Activated T-cell treated with anti-CD3 and anti-CD28 coated beads, Interleukin-2, amount 50 U/mL, for 4 hours (primary cell): ENCODE results near the gene ANKRD55. TPM values are rescaled to one million over a fixed set of nuclear protein-coding genes. Genes with fewer than 3 reads are reported as not detected.
"Not testable (repeated sequence)": the region's sequence is repeated elsewhere in the genome, so short reads cannot be mapped to it uniquely, and the experiment has no call there.

Experiments used
- ATAC-seq, 2 donors: fragments of 200-7000 bp; cut with Tn5 transposase; one replicate each; pipeline ENCODE4 v1.10.0; 2021
- DNase-seq: peaks from one replicate; pipeline ENCODE4 v3.0.0-alpha.2; 2020
- H3K27me3 Mint-ChIP-seq: one replicate; pipeline ENCODE4 v1.8.0; 2021; ENCODE audit warnings: low read depth, mixed read lengths
- H3K36me3 Mint-ChIP-seq: one replicate; pipeline ENCODE4 v1.8.0; 2022; ENCODE audit warnings: mixed read lengths; ENCODE audit not compliant: insufficient read depth
- H3K4me1 Mint-ChIP-seq: one replicate; pipeline ENCODE4 v1.8.0; 2021; ENCODE audit warnings: low read depth, mixed read lengths
- H3K4me3 Mint-ChIP-seq: one replicate; pipeline ENCODE4 v1.8.0; 2021; ENCODE audit warnings: mild to moderate bottlenecking, moderate library complexity, mixed read lengths
- H3K9me3 Mint-ChIP-seq: one replicate; pipeline ENCODE4 v1.8.0; 2021; ENCODE audit warnings: mixed read lengths
- total RNA-seq, 3 donors: library from RNA; stranded (reverse); gene quantifications; one replicate each; pipeline ENCODE4 v1.2.1, GENCODE V29; 2021

The ANKRD55 gene
- under 1 TPM in 2 of 3 donors, not detected in 1; 0.21 to 0.22 TPM for total RNA-seq

DNA sequence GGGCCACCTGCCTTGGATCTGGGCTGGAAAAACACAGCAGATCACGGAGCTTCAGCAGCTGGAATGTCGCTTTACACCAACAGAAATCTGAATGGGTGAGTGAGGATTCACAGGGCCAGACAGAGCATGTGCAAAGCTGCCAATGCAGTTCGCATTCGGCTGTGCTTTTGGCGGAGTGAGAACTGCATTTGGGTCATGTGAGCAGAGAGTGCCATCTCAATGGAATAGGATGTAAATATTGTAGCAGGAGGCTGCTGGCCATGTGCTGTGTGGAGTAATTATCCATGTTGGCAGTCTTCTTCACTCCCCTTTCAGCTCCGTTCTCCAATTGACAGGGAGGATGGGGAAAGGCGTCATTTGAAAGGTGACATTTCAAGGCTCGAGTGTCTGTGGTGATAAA lies at the start of gene ANKRD55:
Gene ANKRD55 (minus strand): TSS at position 101 of the 400 bp plus-strand sequence. CDS start 417 bp downstream, outside the sequence.
- Mint-ChIP-seq H3K9me3 (no peaks in the 10 kb centered on the region), H3K36me3 (no peaks in the 10 kb centered on the region), H3K27me3 (peaks cover 4% of the 10 kb centered on the region), H3K4me1 (peaks cover 4% of the 10 kb centered on the region), H3K4me3 (no peak within 1 kb of the TSS)
- DNase-seq (no peak), ATAC-seq (no peak)

DNA sequence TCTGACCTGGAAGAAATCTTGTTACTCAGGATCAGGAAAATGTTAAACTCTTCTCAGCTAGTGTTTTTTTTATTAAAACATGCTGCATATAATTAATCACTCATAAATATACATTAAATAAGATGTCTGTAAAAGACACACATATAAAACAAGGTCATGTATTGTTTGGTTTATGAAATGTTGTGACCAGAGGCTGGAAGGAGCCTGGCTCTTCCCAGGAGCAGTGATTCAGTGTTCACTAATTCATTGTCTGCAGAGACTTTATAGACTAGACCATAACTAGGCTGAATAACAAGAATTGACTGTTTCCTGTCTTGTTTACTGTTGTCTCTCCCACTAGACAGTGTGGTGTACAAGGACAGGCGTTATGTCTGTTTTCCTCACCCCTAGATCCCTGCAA lies 49.1 kb upstream of the ANKRD55 start:
- Mint-ChIP-seq H3K27me3 (no peaks in the 10 kb centered on the region), H3K4me1 (no peaks in the 10 kb centered on the region), H3K4me3 (no peak overlapping the region), H3K36me3 (no peaks in the 10 kb centered on the region), H3K9me3 (no peaks in the 10 kb centered on the region)
- no peak for DNase-seq
- no peak for ATAC-seq

GRCh38 chr5:56281489-56282165 lies 48.5 kb upstream of the ANKRD55 start:
- H3K27me3 Mint-ChIP-seq: no peaks in the 10 kb centered on the region
- H3K9me3 Mint-ChIP-seq: no peaks in the 10 kb centered on the region
- H3K4me1 Mint-ChIP-seq: no peaks in the 10 kb centered on the region
- DNase-seq: no peak
- no peaks in the 10 kb centered on the region for H3K36me3 Mint-ChIP-seq
- no peak for ATAC-seq
- H3K4me3 Mint-ChIP-seq: no peak overlapping the region

GRCh38 chr5:56279979-56280378 lies 46.8 kb upstream of the ANKRD55 start:
- no peaks in the 10 kb centered on the region for H3K36me3 Mint-ChIP-seq
- no peak overlapping the region for H3K4me3 Mint-ChIP-seq
- H3K4me1 Mint-ChIP-seq: no peaks in the 10 kb centered on the region
- no peaks in the 10 kb centered on the region for H3K9me3 Mint-ChIP-seq
- no peaks in the 10 kb centered on the region for H3K27me3 Mint-ChIP-seq
- DNase-seq: no peak
- ATAC-seq: no peak

DNA sequence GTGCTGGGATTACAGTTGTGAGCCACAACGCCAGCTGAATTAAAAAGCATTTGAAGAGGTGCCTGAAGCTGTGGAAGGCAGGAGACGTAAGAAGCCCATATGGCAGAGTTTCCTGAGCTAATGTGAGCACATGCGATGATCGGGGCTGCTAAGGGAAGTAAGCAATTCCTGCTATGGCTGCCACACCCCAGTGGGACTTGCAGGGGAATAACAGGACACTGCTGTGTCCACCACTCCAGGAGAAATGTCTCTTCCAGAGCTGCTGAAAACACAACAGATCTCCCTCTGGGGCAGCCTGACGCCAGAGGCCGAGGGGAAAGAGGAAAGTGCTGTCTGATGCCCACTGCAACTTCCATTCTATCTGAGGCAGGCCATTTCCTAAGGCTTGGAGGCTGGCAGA lies 46.2 kb upstream of the ANKRD55 start:
- Mint-ChIP-seq H3K27me3 (no peaks in the 10 kb centered on the region), H3K4me1 (no peaks in the 10 kb centered on the region), H3K4me3 (no peak overlapping the region), H3K9me3 (no peaks in the 10 kb centered on the region), H3K36me3 (no peaks in the 10 kb centered on the region)
- DNase-seq (no peak), ATAC-seq (no peak)

DNA sequence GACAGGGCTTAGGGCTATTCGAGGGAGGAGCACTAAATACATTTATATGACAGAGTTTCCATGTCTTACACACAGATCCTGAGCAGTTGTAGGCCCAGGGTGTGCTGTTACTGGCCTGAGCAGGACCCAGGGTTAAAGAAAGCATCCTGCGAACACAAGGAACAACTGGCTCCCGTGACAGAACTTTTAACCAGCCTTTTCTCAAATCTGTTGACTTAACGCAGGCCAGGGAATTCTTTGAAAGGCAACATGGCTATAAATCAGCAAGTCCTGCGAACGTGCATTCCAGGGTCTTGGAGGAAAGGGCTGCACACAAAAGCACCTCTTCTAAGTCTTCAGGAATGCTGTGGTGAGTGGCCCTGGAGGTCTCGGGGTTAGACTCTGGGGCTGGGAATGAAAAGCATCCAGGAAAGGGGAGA lies 45.2 kb upstream of the ANKRD55 start:
- no peak for ATAC-seq
- H3K9me3 Mint-ChIP-seq: no peaks in the 10 kb centered on the region
- H3K4me1 Mint-ChIP-seq: no peaks in the 10 kb centered on the region
- H3K27me3 Mint-ChIP-seq: no peaks in the 10 kb centered on the region
- no peak overlapping the region for H3K4me3 Mint-ChIP-seq
- no peak for DNase-seq
- H3K36me3 Mint-ChIP-seq: no peaks in the 10 kb centered on the region

DNA sequence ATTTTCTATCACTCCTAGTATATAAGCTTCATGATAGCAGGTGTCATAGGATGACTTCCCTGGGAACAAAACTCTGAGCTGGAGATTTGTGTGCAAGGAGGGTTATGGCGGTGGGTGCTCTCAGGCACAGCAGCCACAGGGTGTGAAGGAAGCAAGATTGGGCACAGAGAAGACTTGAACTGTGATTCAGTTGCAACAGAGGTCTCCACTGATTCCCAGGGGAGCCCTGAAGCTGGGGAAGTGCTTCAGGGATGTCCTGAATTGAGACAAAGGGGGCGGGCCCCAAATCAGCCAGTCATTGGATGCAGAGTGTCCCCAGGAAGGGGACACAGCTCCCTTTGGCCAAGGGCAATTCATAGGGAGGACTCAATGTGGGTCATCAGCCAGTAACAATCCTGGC lies 44.4 kb upstream of the ANKRD55 start:
- DNase-seq (no peak), ATAC-seq (no peak)
- Mint-ChIP-seq H3K9me3 (no peaks in the 10 kb centered on the region), H3K4me1 (no peaks in the 10 kb centered on the region), H3K27me3 (no peaks in the 10 kb centered on the region), H3K36me3 (no peaks in the 10 kb centered on the region), H3K4me3 (no peak overlapping the region)

- no peak overlapping the region for H3K4me3 Mint-ChIP-seq
- no peaks in the 10 kb centered on the region for H3K36me3 Mint-ChIP-seq
- H3K9me3 Mint-ChIP-seq: no peaks in the 10 kb centered on the region
- no peaks in the 10 kb centered on the region for H3K27me3 Mint-ChIP-seq
- no peak for ATAC-seq
- no peak for DNase-seq
- H3K4me1 Mint-ChIP-seq: peaks cover 18% of the 10 kb centered on the region
Measured at GRCh38 chr5:56273376-56273955, 40.3 kb upstream of the ANKRD55 start.

DNA sequence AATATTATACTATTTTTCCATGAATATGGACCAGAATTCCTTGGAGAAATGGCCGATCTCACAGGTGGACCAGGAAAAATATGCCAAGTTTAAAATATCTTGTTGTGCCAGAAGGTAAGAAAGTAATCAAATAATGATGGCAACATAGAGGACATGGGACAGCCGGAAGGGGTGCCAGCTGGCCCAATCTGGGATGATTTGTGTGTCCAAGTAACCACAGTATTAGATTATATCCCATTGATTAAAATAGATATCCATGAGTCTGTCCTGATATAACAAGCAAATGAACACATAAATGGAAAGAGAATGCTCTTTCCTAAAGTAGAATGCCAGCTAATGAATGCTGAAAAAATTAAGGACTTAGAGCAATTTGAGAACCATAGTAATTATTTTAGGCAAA lies 39.6 kb upstream of the ANKRD55 start:
- H3K4me1 Mint-ChIP-seq: peaks cover 18% of the 10 kb centered on the region
- ATAC-seq: no peak
- H3K36me3 Mint-ChIP-seq: no peaks in the 10 kb centered on the region
- H3K4me3 Mint-ChIP-seq: no peak overlapping the region
- H3K27me3 Mint-ChIP-seq: no peaks in the 10 kb centered on the region
- H3K9me3 Mint-ChIP-seq: no peaks in the 10 kb centered on the region
- DNase-seq: no peak

GRCh38 chr5:56270568-56271392 lies 37.6 kb upstream of the ANKRD55 start:
- Mint-ChIP-seq H3K9me3 (no peaks in the 10 kb centered on the region), H3K4me3 (peak overlapping the region; percentile 31), H3K4me1 (peaks cover 18% of the 10 kb centered on the region), H3K36me3 (no peaks in the 10 kb centered on the region), H3K27me3 (no peaks in the 10 kb centered on the region)
- DNase-seq: peak; percentile 73
- ATAC-seq: peak; percentile 95 to 96

DNA sequence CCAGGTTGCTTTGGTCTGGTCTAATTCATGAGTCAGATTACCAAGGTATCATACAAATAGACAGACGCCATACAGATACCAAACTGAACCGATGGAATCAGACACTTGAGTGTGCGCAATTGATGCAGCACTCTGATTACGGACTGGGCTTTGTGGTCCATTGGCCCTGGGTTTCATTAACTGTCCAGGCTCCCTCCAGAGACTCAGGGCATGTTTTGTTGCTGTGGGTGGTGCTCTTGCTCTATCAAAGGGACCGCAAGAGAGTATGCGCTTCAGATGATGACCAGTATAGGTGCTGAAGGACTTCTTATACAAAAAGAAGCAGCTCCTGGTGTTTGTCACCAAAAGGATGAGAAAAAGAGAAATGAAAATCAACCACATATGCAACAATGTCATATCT lies 36.9 kb upstream of the ANKRD55 start:
- peak in 1 of 2 donors; percentile 15 for ATAC-seq
- Mint-ChIP-seq H3K4me1 (peaks cover 18% of the 10 kb centered on the region), H3K27me3 (no peaks in the 10 kb centered on the region), H3K4me3 (no peak overlapping the region), H3K36me3 (no peaks in the 10 kb centered on the region), H3K9me3 (no peaks in the 10 kb centered on the region)
- DNase-seq: no peak

DNA sequence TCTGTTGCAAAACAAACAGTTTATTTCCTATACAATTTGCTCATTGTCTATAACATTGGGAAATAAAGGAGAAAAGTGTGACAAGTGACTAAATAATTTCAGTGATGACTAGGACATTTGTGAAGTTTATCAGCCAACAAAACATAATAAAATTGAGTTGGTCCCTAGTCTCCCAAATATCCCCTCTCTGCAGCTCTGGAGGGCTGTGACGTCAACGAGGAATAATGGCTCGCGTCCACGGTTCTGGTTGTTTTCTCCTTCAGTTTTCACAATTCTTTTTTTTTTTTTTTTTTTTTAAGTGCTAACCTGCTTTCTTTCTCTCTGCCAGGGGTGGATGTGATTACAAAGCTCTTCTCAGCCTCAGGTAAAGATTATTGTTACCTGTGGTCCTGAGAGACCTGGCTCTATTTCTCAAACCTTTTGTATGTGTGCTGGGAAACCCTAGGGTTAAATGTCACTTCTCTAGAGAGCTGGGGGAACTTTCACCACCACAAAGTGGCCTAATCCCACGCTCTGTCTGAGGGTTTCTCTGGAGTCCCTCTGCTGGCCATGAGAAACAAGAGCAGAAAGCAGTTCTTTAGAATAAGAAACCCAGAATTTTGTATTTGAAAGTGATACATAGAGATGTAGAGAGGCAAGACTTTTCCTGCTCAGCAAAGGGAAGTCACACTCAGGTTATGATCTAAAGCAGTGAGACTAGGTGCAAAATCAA lies 36.2 kb upstream of the ANKRD55 start:
- Mint-ChIP-seq H3K36me3 (no peaks in the 10 kb centered on the region), H3K9me3 (no peaks in the 10 kb centered on the region), H3K4me3 (no peak overlapping the region), H3K4me1 (peaks cover 18% of the 10 kb centered on the region), H3K27me3 (no peaks in the 10 kb centered on the region)
- no peak for DNase-seq
- ATAC-seq: no peak

- not testable (repeated sequence) for H3K27me3 Mint-ChIP-seq, H3K9me3 Mint-ChIP-seq, H3K4me3 Mint-ChIP-seq, H3K36me3 Mint-ChIP-seq, ATAC-seq, DNase-seq
- peaks cover 18% of the 10 kb centered on the region for H3K4me1 Mint-ChIP-seq
Measured at GRCh38 chr5:56268707-56269106, 35.6 kb upstream of the ANKRD55 start.

- no peak for DNase-seq
- no peaks in the 10 kb centered on the region for H3K9me3 Mint-ChIP-seq
- H3K4me3 Mint-ChIP-seq: no peak overlapping the region
- no peaks in the 10 kb centered on the region for H3K27me3 Mint-ChIP-seq
- ATAC-seq: no peak
- H3K4me1 Mint-ChIP-seq: peaks cover 18% of the 10 kb centered on the region
- H3K36me3 Mint-ChIP-seq: no peaks in the 10 kb centered on the region
Measured at GRCh38 chr5:56267856-56268255, 34.7 kb upstream of the ANKRD55 start.
